ENCODE data around the gene SHISA5. TPM values are rescaled to one million over a fixed set of nuclear protein-coding genes. Genes with fewer than 3 reads are reported as not detected.

Gene SHISA5
- total RNA-seq, 1 experiment from 2014 or later: 174 TPM

DNA sequence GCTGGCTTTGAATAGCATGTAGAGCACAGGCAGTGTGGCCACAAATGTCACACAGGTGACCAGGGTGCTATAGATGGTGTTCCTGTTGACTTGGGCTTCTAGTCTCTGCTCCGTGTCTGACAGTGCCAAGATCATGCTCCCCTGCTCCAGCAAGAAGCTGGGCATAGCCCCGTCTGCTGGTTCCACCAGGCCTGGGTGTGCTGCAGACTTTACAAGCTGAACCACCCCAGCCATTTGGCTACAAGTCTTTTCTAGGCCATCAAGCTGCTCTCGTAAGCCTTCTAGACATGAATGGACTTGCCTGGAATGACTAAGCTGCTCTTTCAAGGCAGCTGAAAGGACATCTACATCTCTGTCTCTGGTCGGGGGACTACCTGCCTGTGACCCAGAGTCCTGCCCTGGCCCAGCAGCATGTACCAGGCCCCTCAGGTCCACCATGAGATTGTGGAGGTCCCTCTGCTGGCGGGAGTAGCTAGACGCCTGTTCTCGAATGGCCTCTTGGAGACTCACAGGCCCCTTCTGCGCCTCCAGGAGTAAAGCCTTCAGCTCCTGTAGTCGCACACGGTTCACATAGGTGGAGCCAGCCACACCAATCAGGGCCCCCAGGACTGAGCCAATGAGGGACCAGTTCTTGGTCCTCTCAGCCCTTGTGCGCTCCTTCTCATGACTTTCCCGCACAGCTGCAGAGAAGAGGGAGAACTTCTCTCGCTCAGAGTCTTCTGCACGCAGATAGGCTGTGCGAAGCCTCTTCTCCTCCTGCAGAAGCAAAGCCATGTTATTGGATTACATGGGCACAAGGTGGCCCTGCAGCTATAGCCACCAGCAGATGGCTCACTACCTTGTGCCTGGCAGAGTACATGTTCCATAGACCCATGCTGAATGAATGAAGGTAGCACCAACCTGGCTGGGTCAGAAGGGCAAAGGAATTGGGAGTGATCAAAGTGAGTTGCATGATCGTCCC, 71.3 kb downstream of the SHISA5 start:
- H3K27me3 Mint-ChIP-seq (ENCODE audit: low read depth): no peaks in the 10 kb centered on the region
- H3K23me2 ChIP-seq (ENCODE audit: insufficient read length, low read depth, low read length, poor library complexity, severe bottlenecking): peaks cover 13% of the 10 kb centered on the region
- no peaks in the 10 kb centered on the region for H3K27me3 ChIP-seq (ENCODE audit: insufficient read depth, low read length)
- H2BK120ac ChIP-seq (ENCODE audit: low read depth, low read length, poor library complexity, severe bottlenecking): no peak overlapping the region
- no peak overlapping the region for H2BK5ac ChIP-seq (ENCODE audit: insufficient read length, low read length)
- WGBS (ENCODE audit: extremely low coverage, insufficient read length, low lambda C conversion rate): no CpG with 5 or more reads among the region's 16 CpGs
- no peak overlapping the region for H4K5ac ChIP-seq (ENCODE audit: insufficient read length, low read depth, low read length)
- no peak overlapping the region for H3T11ph ChIP-seq (ENCODE audit: low read length)
- H2BK12ac ChIP-seq (ENCODE audit: insufficient read length, low read depth, low read length): no peak overlapping the region
- peaks cover 12% of the 10 kb centered on the region; the same call in 1 of the 2 replicates for H3K4me1 ChIP-seq (ENCODE audit: insufficient read depth, low read length)
- no peak overlapping the region for H4K91ac ChIP-seq (ENCODE audit: insufficient read length, low read depth, low read length)
- peaks cover 21 to 40% (median 38%) of the 10 kb centered on the region in 3 experiments; a peak in 6 of 7 replicates for H3K36me3 Mint-ChIP-seq (ENCODE audit: insufficient read depth in 1 of 3, low read depth in 3 of 3)
- H3K18ac ChIP-seq (ENCODE audit: insufficient read length, low read depth, low read length): no peak overlapping the region
- H3K4ac ChIP-seq (ENCODE audit: low read depth, low read length): no peak overlapping the region
- H3K23ac ChIP-seq (ENCODE audit: insufficient read length, low read depth, low read length): no peak overlapping the region
- no peaks in the 10 kb centered on the region for H3K9me3 ChIP-seq (ENCODE audit: control insufficient read depth, low read depth, low read length)
- H2BK20ac ChIP-seq (ENCODE audit: low read depth, low read length, poor library complexity, severe bottlenecking): no peak overlapping the region
- H2BK15ac ChIP-seq (ENCODE audit: low read depth, low read length): no peak overlapping the region
- no peak overlapping the region for H2AFZ ChIP-seq (ENCODE audit: low read length)
- 0 out of 5 replicates have a peak overlapping the region, but pooled peaks of 1 of the 2 experiments have one; percentile 8 for H3K4me3 Mint-ChIP-seq
- no peak overlapping the region for H3K9ac ChIP-seq (ENCODE audit: extremely low read depth, insufficient read length, low read length)
- H3K4me2 ChIP-seq (ENCODE audit: insufficient read depth, insufficient read length, low read length): no peak overlapping the region
- no peaks in the 10 kb centered on the region for H3K79me1 ChIP-seq (ENCODE audit: insufficient read depth, low read depth, low read length, poor library complexity, severe bottlenecking)
- DNase-seq: peak; percentile 94
- no peak overlapping the region for H4K8ac ChIP-seq (replicated peaks; ENCODE audit: insufficient read length, low read depth, low read length)
- no peak overlapping the region for H3K14ac ChIP-seq (ENCODE audit: insufficient read depth, low read length)
- H3K27ac Mint-ChIP-seq: peak overlapping the region in 2 of 3 experiments; percentile 81 to 82; a peak in 4 of 7 replicates
- TF ChIP-seq, protein P1, sequence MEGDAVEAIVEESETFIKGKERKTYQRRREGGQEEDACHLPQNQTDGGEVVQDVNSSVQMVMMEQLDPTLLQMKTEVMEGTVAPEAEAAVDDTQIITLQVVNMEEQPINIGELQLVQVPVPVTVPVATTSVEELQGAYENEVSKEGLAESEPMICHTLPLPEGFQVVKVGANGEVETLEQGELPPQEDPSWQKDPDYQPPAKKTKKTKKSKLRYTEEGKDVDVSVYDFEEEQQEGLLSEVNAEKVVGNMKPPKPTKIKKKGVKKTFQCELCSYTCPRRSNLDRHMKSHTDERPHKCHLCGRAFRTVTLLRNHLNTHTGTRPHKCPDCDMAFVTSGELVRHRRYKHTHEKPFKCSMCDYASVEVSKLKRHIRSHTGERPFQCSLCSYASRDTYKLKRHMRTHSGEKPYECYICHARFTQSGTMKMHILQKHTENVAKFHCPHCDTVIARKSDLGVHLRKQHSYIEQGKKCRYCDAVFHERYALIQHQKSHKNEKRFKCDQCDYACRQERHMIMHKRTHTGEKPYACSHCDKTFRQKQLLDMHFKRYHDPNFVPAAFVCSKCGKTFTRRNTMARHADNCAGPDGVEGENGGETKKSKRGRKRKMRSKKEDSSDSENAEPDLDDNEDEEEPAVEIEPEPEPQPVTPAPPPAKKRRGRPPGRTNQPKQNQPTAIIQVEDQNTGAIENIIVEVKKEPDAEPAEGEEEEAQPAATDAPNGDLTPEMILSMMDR (conservative IDR thresholded peaks at IDR 0.05): peak; percentile 55
- H3K27ac ChIP-seq (ENCODE audit: insufficient read length, low read depth, low read length): no peak overlapping the region
- H3K9me3 Mint-ChIP-seq: no peaks in the 10 kb centered on the region
- peaks cover 33 to 34% of the 10 kb centered on the region in 2 experiments for H3K4me1 Mint-ChIP-seq
- no peak overlapping the region for H2AK5ac ChIP-seq (ENCODE audit: insufficient read length, low read length)
- H3K79me2 ChIP-seq (ENCODE audit: insufficient read depth, low read length): peaks cover 9% of the 10 kb centered on the region; the same call in 1 of the 2 replicates
- H4K20me1 ChIP-seq (ENCODE audit: control insufficient read depth, insufficient read depth, insufficient read length): no peaks in the 10 kb centered on the region
- H3K56ac ChIP-seq (ENCODE audit: insufficient read length, low read depth, low read length): no peak overlapping the region

Data from H9 (cell line).